GM12872 (cell line): ENCODE measurements around the gene EYA2.

ENCODE experiments used
- CTCF ChIP-seq: IDR thresholded peaks from 3 replicates; pipeline ENCODE4 v1.5.1; 2011; ENCODE audit warnings: low read depth, mild to moderate bottlenecking, low read length, moderate library complexity; ENCODE audit not compliant: insufficient read depth

The EYA2 gene

GRCh38 chr20:46852313-46852712 is 42.3 kb upstream of the EYA2 start:
- TF ChIP-seq CTCF, result no peak

- TF ChIP-seq CTCF, result no peak
These were observed 40.7 kb upstream of the EYA2 start for GRCh38 chr20:46853926-46854325.

- TF ChIP-seq CTCF, result no peak
These were observed 37.4 kb upstream of the EYA2 start for GRCh38 chr20:46857061-46857831.

- TF ChIP-seq CTCF, result no peak
These were observed 28.8 kb upstream of the EYA2 start for GRCh38 chr20:46865824-46866223.

- no peak for TF ChIP-seq CTCF
These were observed 24.6 kb upstream of the EYA2 start for GRCh38 chr20:46870041-46870440.

GRCh38 chr20:46872328-46873211 is 22.1 kb upstream of the EYA2 start:
- TF ChIP-seq CTCF, result no peak

- no peak for TF ChIP-seq CTCF
These were observed 19.6 kb upstream of the EYA2 start for GRCh38 chr20:46875059-46875458.
